Measurements from ENCODE around the gene LLGL1. TPM values are rescaled to one million over a fixed set of nuclear protein-coding genes. Genes with fewer than 3 reads are reported as not detected.

LLGL1 gene
- total and polyA plus RNA-seq, 10 of the 15 experiments (the other 5 are each of a cell fraction or from before 2014, with no cell fraction given): 0.02 to 9.2 (median 2.5) TPM

DNA sequence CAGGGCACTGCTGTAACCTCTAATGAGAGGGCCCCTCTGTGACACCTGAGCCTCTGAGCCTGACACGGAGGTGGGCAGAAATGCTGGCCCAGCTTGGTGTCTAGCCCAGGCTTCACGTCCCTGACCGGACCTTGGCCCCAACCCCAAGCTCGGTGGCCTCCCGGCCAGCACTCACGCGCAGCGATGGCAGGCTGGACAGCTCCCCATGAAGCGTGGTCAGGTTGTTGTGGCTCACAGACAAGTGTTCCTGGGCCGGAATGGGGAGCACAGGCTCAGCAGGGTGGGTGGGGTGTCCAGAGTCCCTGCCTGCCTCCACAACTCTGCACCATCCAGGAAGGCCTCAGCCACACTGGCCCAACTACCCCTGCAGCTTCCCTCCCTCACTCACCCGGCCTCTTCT is 30.9 kb downstream of the LLGL1 start (continued):
- TF ChIP-seq, protein P1, sequence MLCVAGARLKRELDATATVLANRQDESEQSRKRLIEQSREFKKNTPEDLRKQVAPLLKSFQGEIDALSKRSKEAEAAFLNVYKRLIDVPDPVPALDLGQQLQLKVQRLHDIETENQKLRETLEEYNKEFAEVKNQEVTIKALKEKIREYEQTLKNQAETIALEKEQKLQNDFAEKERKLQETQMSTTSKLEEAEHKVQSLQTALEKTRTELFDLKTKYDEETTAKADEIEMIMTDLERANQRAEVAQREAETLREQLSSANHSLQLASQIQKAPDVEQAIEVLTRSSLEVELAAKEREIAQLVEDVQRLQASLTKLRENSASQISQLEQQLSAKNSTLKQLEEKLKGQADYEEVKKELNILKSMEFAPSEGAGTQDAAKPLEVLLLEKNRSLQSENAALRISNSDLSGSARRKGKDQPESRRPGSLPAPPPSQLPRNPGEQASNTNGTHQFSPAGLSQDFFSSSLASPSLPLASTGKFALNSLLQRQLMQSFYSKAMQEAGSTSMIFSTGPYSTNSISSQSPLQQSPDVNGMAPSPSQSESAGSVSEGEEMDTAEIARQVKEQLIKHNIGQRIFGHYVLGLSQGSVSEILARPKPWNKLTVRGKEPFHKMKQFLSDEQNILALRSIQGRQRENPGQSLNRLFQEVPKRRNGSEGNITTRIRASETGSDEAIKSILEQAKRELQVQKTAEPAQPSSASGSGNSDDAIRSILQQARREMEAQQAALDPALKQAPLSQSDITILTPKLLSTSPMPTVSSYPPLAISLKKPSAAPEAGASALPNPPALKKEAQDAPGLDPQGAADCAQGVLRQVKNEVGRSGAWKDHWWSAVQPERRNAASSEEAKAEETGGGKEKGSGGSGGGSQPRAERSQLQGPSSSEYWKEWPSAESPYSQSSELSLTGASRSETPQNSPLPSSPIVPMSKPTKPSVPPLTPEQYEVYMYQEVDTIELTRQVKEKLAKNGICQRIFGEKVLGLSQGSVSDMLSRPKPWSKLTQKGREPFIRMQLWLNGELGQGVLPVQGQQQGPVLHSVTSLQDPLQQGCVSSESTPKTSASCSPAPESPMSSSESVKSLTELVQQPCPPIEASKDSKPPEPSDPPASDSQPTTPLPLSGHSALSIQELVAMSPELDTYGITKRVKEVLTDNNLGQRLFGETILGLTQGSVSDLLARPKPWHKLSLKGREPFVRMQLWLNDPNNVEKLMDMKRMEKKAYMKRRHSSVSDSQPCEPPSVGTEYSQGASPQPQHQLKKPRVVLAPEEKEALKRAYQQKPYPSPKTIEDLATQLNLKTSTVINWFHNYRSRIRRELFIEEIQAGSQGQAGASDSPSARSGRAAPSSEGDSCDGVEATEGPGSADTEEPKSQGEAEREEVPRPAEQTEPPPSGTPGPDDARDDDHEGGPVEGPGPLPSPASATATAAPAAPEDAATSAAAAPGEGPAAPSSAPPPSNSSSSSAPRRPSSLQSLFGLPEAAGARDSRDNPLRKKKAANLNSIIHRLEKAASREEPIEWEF (IDR thresholded peaks at IDR 0.05; ENCODE audit: insufficient replicate concordance, low read depth, low read length): no peak
- TF ChIP-seq CBFB (IDR thresholded peaks at IDR 0.05; ENCODE audit: low read depth) (no peak), ZNF207 (IDR thresholded peaks at IDR 0.05; ENCODE audit: borderline replicate concordance) (no peak), SMC3 (IDR thresholded peaks at IDR 0.05; ENCODE audit: borderline replicate concordance, low read length) (no peak), BACH1 (IDR thresholded peaks at IDR 0.05; ENCODE audit: borderline replicate concordance) (no peak), SUZ12 (IDR thresholded peaks at IDR 0.05; ENCODE audit: unreplicated experiment) (no peak), IRF4 (IDR thresholded peaks at IDR 0.05; ENCODE audit: low read depth, low read length) (no peak), IKZF1 (conservative IDR thresholded peaks at IDR 0.05) (no peak), EED (IDR thresholded peaks at IDR 0.05; ENCODE audit: low read depth) (no peak)
- TF ChIP-seq, protein P2, sequence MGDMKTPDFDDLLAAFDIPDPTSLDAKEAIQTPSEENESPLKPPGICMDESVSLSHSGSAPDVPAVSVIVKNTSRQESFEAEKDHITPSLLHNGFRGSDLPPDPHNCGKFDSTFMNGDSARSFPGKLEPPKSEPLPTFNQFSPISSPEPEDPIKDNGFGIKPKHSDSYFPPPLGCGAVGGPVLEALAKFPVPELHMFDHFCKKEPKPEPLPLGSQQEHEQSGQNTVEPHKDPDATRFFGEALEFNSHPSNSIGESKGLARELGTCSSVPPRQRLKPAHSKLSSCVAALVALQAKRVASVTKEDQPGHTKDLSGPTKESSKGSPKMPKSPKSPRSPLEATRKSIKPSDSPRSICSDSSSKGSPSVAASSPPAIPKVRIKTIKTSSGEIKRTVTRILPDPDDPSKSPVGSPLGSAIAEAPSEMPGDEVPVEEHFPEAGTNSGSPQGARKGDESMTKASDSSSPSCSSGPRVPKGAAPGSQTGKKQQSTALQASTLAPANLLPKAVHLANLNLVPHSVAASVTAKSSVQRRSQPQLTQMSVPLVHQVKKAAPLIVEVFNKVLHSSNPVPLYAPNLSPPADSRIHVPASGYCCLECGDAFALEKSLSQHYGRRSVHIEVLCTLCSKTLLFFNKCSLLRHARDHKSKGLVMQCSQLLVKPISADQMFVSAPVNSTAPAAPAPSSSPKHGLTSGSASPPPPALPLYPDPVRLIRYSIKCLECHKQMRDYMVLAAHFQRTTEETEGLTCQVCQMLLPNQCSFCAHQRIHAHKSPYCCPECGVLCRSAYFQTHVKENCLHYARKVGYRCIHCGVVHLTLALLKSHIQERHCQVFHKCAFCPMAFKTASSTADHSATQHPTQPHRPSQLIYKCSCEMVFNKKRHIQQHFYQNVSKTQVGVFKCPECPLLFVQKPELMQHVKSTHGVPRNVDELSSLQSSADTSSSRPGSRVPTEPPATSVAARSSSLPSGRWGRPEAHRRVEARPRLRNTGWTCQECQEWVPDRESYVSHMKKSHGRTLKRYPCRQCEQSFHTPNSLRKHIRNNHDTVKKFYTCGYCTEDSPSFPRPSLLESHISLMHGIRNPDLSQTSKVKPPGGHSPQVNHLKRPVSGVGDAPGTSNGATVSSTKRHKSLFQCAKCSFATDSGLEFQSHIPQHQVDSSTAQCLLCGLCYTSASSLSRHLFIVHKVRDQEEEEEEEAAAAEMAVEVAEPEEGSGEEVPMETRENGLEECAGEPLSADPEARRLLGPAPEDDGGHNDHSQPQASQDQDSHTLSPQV (IDR thresholded peaks at IDR 0.05): no peak

Data from GM12878 (cell line).